HL-60 (cell line): Measurements from ENCODE around the gene PKD1L1.

Source experiments
- DNase-seq, 2 experiments: peaks; one replicate each; pipeline ENCODE4 v3.0.0-alpha.2; 2010 to 2020; ENCODE audit warnings: low read depth in 1 of 2, low spot score in 1 of 2
- H3K27ac ChIP-seq: fragments of 250-450 bp; sonication (Bioruptor Pico); replicated peaks from 2 replicates; pipeline ENCODE4 v1.5.1; 2020; ENCODE audit warnings: mild to moderate bottlenecking, moderate library complexity
- H3K27me3 ChIP-seq: fragments of 250-450 bp; sonication (Bioruptor Pico); 2 replicates; pipeline ENCODE4 v1.5.1; 2021; ENCODE audit warnings: mild to moderate bottlenecking, moderate library complexity; ENCODE audit not compliant: insufficient read depth, poor library complexity, severe bottlenecking
- H3K4me3 ChIP-seq: replicated peaks from 2 replicates; pipeline ENCODE4 v1.5.1; 2011; ENCODE audit warnings: mild to moderate bottlenecking, control low read depth, low read length; ENCODE audit not compliant: insufficient read depth
- CTCF ChIP-seq: IDR thresholded peaks from one replicate; pipeline ENCODE4 v1.5.1; 2011; ENCODE audit warnings: low read length, control low read depth, inconsistent platforms; ENCODE audit not compliant: insufficient read depth
- GABPA ChIP-seq: IDR thresholded peaks from 2 replicates; pipeline ENCODE4 v1.6.1; 2012; ENCODE audit warnings: low read depth
- POLR2AphosphoS5 ChIP-seq: IDR thresholded peaks from 2 replicates; pipeline ENCODE4 v1.6.1; 2012; ENCODE audit warnings: low read depth
- SPI1 ChIP-seq: IDR thresholded peaks from 2 replicates; pipeline ENCODE4 v1.6.1; 2012; ENCODE audit warnings: low read depth, mild to moderate bottlenecking, borderline replicate concordance
- TF ChIP-seq, protein P1 (sequence below): IDR thresholded peaks from 2 replicates; pipeline ENCODE4 v1.6.1; 2012; ENCODE audit warnings: low read depth; ENCODE audit not compliant: insufficient replicate concordance

The PKD1L1 gene

GRCh38 chr7:47947355-47947749 lies 914 bp downstream of the PKD1L1 start:
- no peak for TF ChIP-seq CTCF
- no peak for TF ChIP-seq GABPA
- TF ChIP-seq, protein P1, sequence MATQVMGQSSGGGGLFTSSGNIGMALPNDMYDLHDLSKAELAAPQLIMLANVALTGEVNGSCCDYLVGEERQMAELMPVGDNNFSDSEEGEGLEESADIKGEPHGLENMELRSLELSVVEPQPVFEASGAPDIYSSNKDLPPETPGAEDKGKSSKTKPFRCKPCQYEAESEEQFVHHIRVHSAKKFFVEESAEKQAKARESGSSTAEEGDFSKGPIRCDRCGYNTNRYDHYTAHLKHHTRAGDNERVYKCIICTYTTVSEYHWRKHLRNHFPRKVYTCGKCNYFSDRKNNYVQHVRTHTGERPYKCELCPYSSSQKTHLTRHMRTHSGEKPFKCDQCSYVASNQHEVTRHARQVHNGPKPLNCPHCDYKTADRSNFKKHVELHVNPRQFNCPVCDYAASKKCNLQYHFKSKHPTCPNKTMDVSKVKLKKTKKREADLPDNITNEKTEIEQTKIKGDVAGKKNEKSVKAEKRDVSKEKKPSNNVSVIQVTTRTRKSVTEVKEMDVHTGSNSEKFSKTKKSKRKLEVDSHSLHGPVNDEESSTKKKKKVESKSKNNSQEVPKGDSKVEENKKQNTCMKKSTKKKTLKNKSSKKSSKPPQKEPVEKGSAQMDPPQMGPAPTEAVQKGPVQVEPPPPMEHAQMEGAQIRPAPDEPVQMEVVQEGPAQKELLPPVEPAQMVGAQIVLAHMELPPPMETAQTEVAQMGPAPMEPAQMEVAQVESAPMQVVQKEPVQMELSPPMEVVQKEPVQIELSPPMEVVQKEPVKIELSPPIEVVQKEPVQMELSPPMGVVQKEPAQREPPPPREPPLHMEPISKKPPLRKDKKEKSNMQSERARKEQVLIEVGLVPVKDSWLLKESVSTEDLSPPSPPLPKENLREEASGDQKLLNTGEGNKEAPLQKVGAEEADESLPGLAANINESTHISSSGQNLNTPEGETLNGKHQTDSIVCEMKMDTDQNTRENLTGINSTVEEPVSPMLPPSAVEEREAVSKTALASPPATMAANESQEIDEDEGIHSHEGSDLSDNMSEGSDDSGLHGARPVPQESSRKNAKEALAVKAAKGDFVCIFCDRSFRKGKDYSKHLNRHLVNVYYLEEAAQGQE, result no peak
- no peak for TF ChIP-seq POLR2AphosphoS5
- TF ChIP-seq SPI1, result no peak
- DNase-seq, result no peak

GRCh38 chr7:47946581-47947354 lies 1.5 kb downstream of the PKD1L1 start:
- Histone ChIP-seq H3K27ac (no peak overlapping the region), H3K27me3 (no peaks in the 10 kb centered on the region), H3K4me3 (no peak overlapping the region)
- DNase-seq, result no peak
- TF ChIP-seq SPI1 (no peak), CTCF (no peak), POLR2AphosphoS5 (no peak), GABPA (no peak)
- TF ChIP-seq, protein P1, result no peak

More at GRCh38 chr7:47947355-47947749, 914 bp downstream of the PKD1L1 start:
- no peak overlapping the region for H3K27ac ChIP-seq
- no peaks in the 10 kb centered on the region for H3K27me3 ChIP-seq
- H3K4me3 ChIP-seq, result no peak overlapping the region

GRCh38 chr7:47945261-47946015 lies 2.8 kb downstream of the PKD1L1 start:
- DNase-seq, result peak in 1 of 2 experiments; percentile 57
- Histone ChIP-seq H3K27ac (no peak overlapping the region), H3K4me3 (no peak overlapping the region), H3K27me3 (no peaks in the 10 kb centered on the region)
- TF ChIP-seq, protein P1, result no peak
- no peak for TF ChIP-seq SPI1
- TF ChIP-seq CTCF, result peak; percentile 37
- no peak for TF ChIP-seq GABPA
- no peak for TF ChIP-seq POLR2AphosphoS5
